Measurements from ENCODE around the gene NTRK1. TPM values are rescaled to one million over a fixed set of nuclear protein-coding genes. Genes with fewer than 3 reads are reported as not detected.

The NTRK1 gene
- total RNA-seq, 1 experiment from 2014 or later = not detected

DNA sequence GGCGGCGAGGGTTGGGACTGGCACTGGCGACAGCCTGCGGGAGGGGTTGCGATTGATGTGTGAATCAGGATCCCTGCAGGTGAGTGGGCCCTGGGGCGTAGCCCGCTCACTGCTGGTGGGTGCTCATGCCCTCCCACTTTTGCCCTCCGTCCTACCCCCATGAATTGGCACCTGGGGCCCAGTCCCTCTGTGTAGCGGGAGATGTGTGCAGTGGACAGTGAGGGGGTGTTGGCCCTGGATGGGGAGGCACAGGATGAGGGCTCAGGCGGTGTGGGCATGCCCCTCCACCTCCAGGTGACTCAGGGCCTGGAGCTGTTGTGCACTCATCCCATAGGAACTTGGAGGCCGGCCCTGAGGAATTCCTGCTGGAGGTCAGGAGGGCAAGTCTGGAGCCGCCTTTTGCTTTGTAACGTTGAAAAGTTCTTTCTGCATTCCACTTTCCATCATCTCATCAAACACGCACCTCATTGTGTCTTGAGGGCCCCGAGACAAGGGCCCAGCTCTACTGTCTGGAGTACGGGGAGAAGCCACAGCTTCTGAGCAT lies 35.9 kb downstream of the NTRK1 start:
- H3K4me1 ChIP-seq (ENCODE audit: low read length) = no peaks in the 10 kb centered on the region
- H3K9me3 ChIP-seq (ENCODE audit: low read length) = no peaks in the 10 kb centered on the region
- no peaks in the 10 kb centered on the region for H3K79me2 ChIP-seq (ENCODE audit: low read length)
- no peaks in the 10 kb centered on the region for H3K36me3 ChIP-seq (ENCODE audit: insufficient read depth, low read length)
- no peaks in the 10 kb centered on the region for H3K27me3 ChIP-seq (ENCODE audit: low read length)
- H3K27ac ChIP-seq (ENCODE audit: low read length) = no peak overlapping the region
- no peak overlapping the region for H3K9ac ChIP-seq (ENCODE audit: low read length)
- no peaks in the 10 kb centered on the region for H4K20me1 ChIP-seq (ENCODE audit: insufficient read depth, low read depth, low read length)
- H3K9me2 ChIP-seq (replicated peaks; ENCODE audit: insufficient read depth, low read length) = no peaks in the 10 kb centered on the region
- no peak for DNase-seq
- H3K4me3 ChIP-seq (ENCODE audit: low read length) = no peak overlapping the region
- H3K4me2 ChIP-seq (ENCODE audit: low read depth, low read length, poor library complexity, severe bottlenecking) = no peak overlapping the region
- no peak overlapping the region for H2AFZ ChIP-seq (ENCODE audit: low read length)

DNA sequence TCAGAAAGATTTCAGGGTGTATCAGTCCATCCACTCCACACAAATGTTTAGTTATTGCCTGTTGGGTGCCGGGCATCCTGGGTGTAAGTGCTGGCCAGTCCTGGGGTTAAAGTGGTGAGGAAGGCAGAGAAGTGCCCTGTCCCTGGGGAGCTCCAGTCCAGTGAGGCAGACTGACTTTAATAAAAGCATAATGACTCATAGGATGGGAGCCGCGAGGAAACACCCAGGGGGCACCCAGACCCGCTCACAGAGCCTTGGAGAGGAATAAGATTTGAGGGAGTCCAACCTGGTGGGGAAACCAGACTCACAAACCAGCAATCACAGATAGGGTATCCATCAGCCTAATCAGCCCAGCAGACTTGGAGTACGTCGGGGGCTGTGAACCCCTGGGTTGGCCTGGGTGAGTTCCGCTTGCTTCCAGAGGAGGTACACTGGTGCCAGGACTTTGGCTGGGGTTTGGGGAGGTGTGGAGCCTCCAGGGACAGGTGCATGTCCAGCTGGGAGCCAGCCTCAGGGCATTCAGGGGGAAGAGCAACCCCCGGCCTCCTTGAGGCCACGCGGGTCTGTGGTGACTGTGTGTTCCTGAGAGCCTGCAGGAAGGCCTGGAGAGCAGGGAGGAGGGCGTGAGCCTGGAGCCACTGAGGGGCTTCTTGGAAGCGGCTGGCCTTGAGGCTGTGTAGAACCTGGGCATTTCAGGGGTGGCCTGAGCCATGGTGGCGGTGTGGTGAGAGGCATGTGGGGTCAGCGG lies 36.6 kb downstream of the NTRK1 start:
- H4K20me1 ChIP-seq (ENCODE audit: insufficient read depth, low read depth, low read length) = no peaks in the 10 kb centered on the region
- H3K9ac ChIP-seq (ENCODE audit: low read length) = no peak overlapping the region
- no peak overlapping the region for H2AFZ ChIP-seq (ENCODE audit: low read length)
- no peaks in the 10 kb centered on the region for H3K4me1 ChIP-seq (ENCODE audit: low read length)
- no peaks in the 10 kb centered on the region for H3K79me2 ChIP-seq (ENCODE audit: low read length)
- no peak overlapping the region for H3K4me2 ChIP-seq (ENCODE audit: low read depth, low read length, poor library complexity, severe bottlenecking)
- no peak overlapping the region for H3K4me3 ChIP-seq (ENCODE audit: low read length)
- no peaks in the 10 kb centered on the region for H3K36me3 ChIP-seq (ENCODE audit: insufficient read depth, low read length)
- no peaks in the 10 kb centered on the region for H3K9me2 ChIP-seq (replicated peaks; ENCODE audit: insufficient read depth, low read length)
- no peak for DNase-seq
- no peaks in the 10 kb centered on the region for H3K27me3 ChIP-seq (ENCODE audit: low read length)
- H3K27ac ChIP-seq (ENCODE audit: low read length) = no peak overlapping the region
- H3K9me3 ChIP-seq (ENCODE audit: low read length) = no peaks in the 10 kb centered on the region

GRCh38 chr1:156898161-156898566 lies 37.5 kb downstream of the NTRK1 start:
- Histone ChIP-seq H3K4me2 (ENCODE audit: low read depth, low read length, poor library complexity, severe bottlenecking) (no peak overlapping the region), H3K36me3 (ENCODE audit: insufficient read depth, low read length) (no peaks in the 10 kb centered on the region), H3K27me3 (ENCODE audit: low read length) (no peaks in the 10 kb centered on the region), H3K9ac (ENCODE audit: low read length) (no peak overlapping the region), H3K9me3 (ENCODE audit: low read length) (no peaks in the 10 kb centered on the region), H2AFZ (ENCODE audit: low read length) (no peak overlapping the region), H3K27ac (ENCODE audit: low read length) (no peak overlapping the region), H3K4me1 (ENCODE audit: low read length) (no peaks in the 10 kb centered on the region), H3K4me3 (ENCODE audit: low read length) (no peak overlapping the region), H3K79me2 (ENCODE audit: low read length) (no peaks in the 10 kb centered on the region), H3K9me2 (replicated peaks; ENCODE audit: insufficient read depth, low read length) (no peaks in the 10 kb centered on the region), H4K20me1 (ENCODE audit: insufficient read depth, low read depth, low read length) (no peaks in the 10 kb centered on the region)
- DNase-seq = no peak

DNA sequence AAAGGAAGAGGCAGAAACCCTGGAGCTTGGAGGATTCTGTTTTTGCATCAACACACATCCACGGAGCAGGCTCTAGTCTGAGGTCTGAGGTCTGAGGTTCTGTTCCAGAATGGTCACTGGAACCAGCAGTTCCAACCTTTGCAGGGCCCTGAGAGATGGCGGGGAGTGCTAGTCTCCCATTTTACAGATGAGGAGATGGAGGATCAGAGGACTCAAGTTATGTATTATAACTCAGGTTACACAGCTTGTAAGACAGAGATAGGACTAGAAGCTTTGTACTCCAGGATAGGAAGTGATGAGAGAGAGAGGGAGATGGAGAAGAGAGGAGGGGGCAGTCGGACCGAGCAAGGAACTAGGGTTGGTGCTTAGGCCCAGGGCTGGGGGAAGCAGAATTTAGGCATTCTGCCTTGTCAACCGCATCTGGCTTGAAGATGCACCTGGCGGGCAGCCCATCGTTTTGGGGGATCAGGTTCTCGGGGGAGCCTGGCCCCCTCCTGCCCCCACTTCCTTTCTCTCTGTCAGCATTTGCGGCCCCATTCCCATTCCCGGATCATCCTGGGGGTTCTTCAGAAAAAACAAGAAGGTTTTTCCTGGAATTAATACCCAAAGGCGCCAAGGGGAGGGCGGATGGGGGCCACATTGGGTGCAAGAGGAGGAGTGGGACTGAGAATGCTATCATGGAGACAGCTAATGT lies 38.5 kb downstream of the NTRK1 start:
- Histone ChIP-seq H3K27me3 (ENCODE audit: low read length) (no peaks in the 10 kb centered on the region), H3K36me3 (ENCODE audit: insufficient read depth, low read length) (no peaks in the 10 kb centered on the region), H4K20me1 (ENCODE audit: insufficient read depth, low read depth, low read length) (no peaks in the 10 kb centered on the region), H3K4me2 (ENCODE audit: low read depth, low read length, poor library complexity, severe bottlenecking) (no peak overlapping the region), H3K9me2 (replicated peaks; ENCODE audit: insufficient read depth, low read length) (no peaks in the 10 kb centered on the region), H3K4me1 (ENCODE audit: low read length) (no peaks in the 10 kb centered on the region), H2AFZ (ENCODE audit: low read length) (no peak overlapping the region), H3K9me3 (ENCODE audit: low read length) (no peaks in the 10 kb centered on the region), H3K9ac (ENCODE audit: low read length) (no peak overlapping the region), H3K27ac (ENCODE audit: low read length) (no peak overlapping the region), H3K4me3 (ENCODE audit: low read length) (no peak overlapping the region), H3K79me2 (ENCODE audit: low read length) (no peaks in the 10 kb centered on the region)
- DNase-seq = no peak

GRCh38 chr1:156899956-156900718 lies 39.5 kb downstream of the NTRK1 start:
- Histone ChIP-seq H3K36me3 (ENCODE audit: insufficient read depth, low read length) (no peaks in the 10 kb centered on the region), H3K79me2 (ENCODE audit: low read length) (no peaks in the 10 kb centered on the region), H3K27ac (ENCODE audit: low read length) (no peak overlapping the region), H3K4me3 (ENCODE audit: low read length) (no peak overlapping the region), H3K9me3 (ENCODE audit: low read length) (no peaks in the 10 kb centered on the region), H2AFZ (ENCODE audit: low read length) (no peak overlapping the region), H4K20me1 (ENCODE audit: insufficient read depth, low read depth, low read length) (no peaks in the 10 kb centered on the region), H3K27me3 (ENCODE audit: low read length) (no peaks in the 10 kb centered on the region), H3K9me2 (replicated peaks; ENCODE audit: insufficient read depth, low read length) (no peaks in the 10 kb centered on the region), H3K4me1 (ENCODE audit: low read length) (no peaks in the 10 kb centered on the region), H3K9ac (ENCODE audit: low read length) (no peak overlapping the region), H3K4me2 (ENCODE audit: low read depth, low read length, poor library complexity, severe bottlenecking) (no peak overlapping the region)
- DNase-seq = no peak

DNA sequence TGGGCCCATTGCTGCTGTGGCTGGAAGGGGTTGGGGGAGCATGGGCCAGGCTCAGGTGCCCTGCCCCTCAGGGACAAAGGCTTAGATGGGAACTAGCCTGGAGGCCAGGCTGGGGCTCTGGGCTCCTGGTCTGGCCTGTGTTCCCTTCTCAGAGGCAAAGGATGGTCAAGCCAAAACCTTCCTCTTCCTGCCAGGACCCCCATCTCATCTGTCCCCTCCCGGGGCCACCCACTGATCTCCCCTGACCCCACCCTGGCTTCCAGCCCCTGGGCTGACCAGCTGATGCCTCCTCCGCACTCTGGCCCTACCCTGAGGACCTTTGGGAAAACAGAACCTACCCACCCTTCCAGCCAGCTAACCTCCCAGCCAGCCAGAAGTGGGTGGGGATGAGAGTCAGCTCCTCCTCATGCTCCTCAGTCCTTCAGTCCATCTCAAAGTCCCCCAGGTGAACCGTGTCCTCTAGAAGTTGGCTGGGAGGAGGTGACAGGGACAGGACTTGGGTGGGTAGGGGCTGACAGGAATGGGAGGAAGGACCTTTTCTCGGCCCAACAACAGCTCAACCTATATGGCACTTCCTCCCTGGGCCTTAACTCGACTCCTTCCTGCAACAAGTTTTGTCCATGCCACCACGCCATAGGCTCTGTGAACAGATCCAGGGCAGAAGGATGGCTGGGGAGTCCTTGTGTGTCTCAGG lies 40.4 kb downstream of the NTRK1 start:
- no peaks in the 10 kb centered on the region for H3K36me3 ChIP-seq (ENCODE audit: insufficient read depth, low read length)
- no peak overlapping the region for H3K9ac ChIP-seq (ENCODE audit: low read length)
- no peaks in the 10 kb centered on the region for H4K20me1 ChIP-seq (ENCODE audit: insufficient read depth, low read depth, low read length)

DNA sequence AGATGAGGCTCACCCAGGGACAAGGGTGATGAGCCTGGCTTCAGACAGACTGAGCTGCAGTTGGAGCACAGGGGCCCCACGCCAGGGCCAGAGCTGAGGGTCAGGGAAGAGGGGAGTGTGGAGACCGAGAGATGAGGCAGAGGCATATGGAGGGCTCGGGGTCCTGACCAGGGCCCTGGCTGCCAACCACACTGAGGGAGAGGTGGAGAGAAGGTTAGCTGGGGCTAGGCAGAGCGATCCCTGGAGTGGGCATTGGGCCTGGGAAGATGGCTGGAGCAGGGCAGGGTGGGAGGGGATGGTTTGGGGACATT lies 40.9 kb downstream of the NTRK1 start:
- H3K9me2 ChIP-seq (replicated peaks; ENCODE audit: insufficient read depth, low read length) = no peaks in the 10 kb centered on the region
- H4K20me1 ChIP-seq (ENCODE audit: insufficient read depth, low read depth, low read length) = no peaks in the 10 kb centered on the region
- H3K9ac ChIP-seq (ENCODE audit: low read length) = no peak overlapping the region
- no peaks in the 10 kb centered on the region for H3K9me3 ChIP-seq (ENCODE audit: low read length)
- no peak overlapping the region for H3K27ac ChIP-seq (ENCODE audit: low read length)
- no peak overlapping the region for H2AFZ ChIP-seq (ENCODE audit: low read length)
- H3K36me3 ChIP-seq (ENCODE audit: insufficient read depth, low read length) = no peaks in the 10 kb centered on the region
- DNase-seq = no peak
- H3K79me2 ChIP-seq (ENCODE audit: low read length) = no peaks in the 10 kb centered on the region
- no peaks in the 10 kb centered on the region for H3K4me1 ChIP-seq (ENCODE audit: low read length)
- H3K4me2 ChIP-seq (ENCODE audit: low read depth, low read length, poor library complexity, severe bottlenecking) = no peak overlapping the region
- no peaks in the 10 kb centered on the region for H3K27me3 ChIP-seq (ENCODE audit: low read length)
- H3K4me3 ChIP-seq (ENCODE audit: low read length) = no peak overlapping the region

More for the DNA sequence above, 40.4 kb downstream of the NTRK1 start:
- H3K4me3 ChIP-seq (ENCODE audit: low read length) = no peak overlapping the region
- H3K79me2 ChIP-seq (ENCODE audit: low read length) = no peaks in the 10 kb centered on the region
- H3K9me3 ChIP-seq (ENCODE audit: low read length) = no peaks in the 10 kb centered on the region
- no peak for DNase-seq
- no peak overlapping the region for H2AFZ ChIP-seq (ENCODE audit: low read length)
- no peaks in the 10 kb centered on the region for H3K4me1 ChIP-seq (ENCODE audit: low read length)
- H3K27me3 ChIP-seq (ENCODE audit: low read length) = no peaks in the 10 kb centered on the region
- no peak overlapping the region for H3K4me2 ChIP-seq (ENCODE audit: low read depth, low read length, poor library complexity, severe bottlenecking)
- no peak overlapping the region for H3K27ac ChIP-seq (ENCODE audit: low read length)
- H3K9me2 ChIP-seq (replicated peaks; ENCODE audit: insufficient read depth, low read length) = no peaks in the 10 kb centered on the region
